Mesenchymal stem cell (in vitro differentiated cells and primary cell): Measurements from ENCODE around the gene LUZP2.

ENCODE experiments used
- DNase-seq: peaks from one replicate; pipeline ENCODE4 v3.0.0-alpha.2; 2013
- H2AFZ ChIP-seq: one replicate; pipeline ENCODE4 v1.6.1; 2013; ENCODE audit warnings: low read depth, mild to moderate bottlenecking, control low read depth, inconsistent platforms, low read length, moderate library complexity
- H2AK5ac ChIP-seq: 2 replicates; pipeline ENCODE4 v1.6.1; 2013; ENCODE audit warnings: low read length, moderate library complexity, mild to moderate bottlenecking, inconsistent platforms; ENCODE audit not compliant: severe bottlenecking
- H2BK120ac ChIP-seq: one replicate; pipeline ENCODE4 v1.6.1; 2013; ENCODE audit warnings: low read depth, mild to moderate bottlenecking, inconsistent platforms, low read length, moderate library complexity
- H2BK12ac ChIP-seq, 2 experiments: one replicate each; pipeline ENCODE4 v1.6.1; 2013; ENCODE audit warnings: inconsistent platforms in 2 of 2, low read length in 2 of 2, mild to moderate bottlenecking in 2 of 2, moderate library complexity in 2 of 2, control low read depth in 1 of 2
- H2BK15ac ChIP-seq: one replicate; pipeline ENCODE4 v1.6.1; 2013; ENCODE audit warnings: mild to moderate bottlenecking, low read depth, inconsistent platforms; ENCODE audit not compliant: poor library complexity, severe bottlenecking
- H2BK5ac ChIP-seq: 2 replicates; pipeline ENCODE4 v1.6.1; 2013; ENCODE audit warnings: low read depth, mild to moderate bottlenecking, low read length, control low read depth, inconsistent platforms; ENCODE audit not compliant: poor library complexity, severe bottlenecking
- H3K14ac ChIP-seq, 2 experiments: one replicate each; pipeline ENCODE4 v1.6.1; 2013; ENCODE audit warnings: inconsistent platforms in 2 of 2, low read length in 2 of 2, control low read depth in 1 of 2, mild to moderate bottlenecking in 1 of 2, moderate library complexity in 1 of 2
- H3K18ac ChIP-seq, 2 experiments: one replicate each; pipeline ENCODE4 v1.6.1; 2013; ENCODE audit warnings: inconsistent platforms in 2 of 2, low read length in 2 of 2, control low read depth in 1 of 2, low read depth in 1 of 2, mild to moderate bottlenecking in 1 of 2
- H3K23ac ChIP-seq, 2 experiments: one replicate each; pipeline ENCODE4 v1.6.1; 2013; ENCODE audit warnings: inconsistent platforms in 2 of 2, low read length in 2 of 2, mild to moderate bottlenecking in 2 of 2, moderate library complexity in 2 of 2, control low read depth in 1 of 2
- H3K27ac ChIP-seq: 2 replicates; pipeline ENCODE4 v1.5.1; 2013; ENCODE audit warnings: mild to moderate bottlenecking, moderate library complexity, low read length, control low read depth, inconsistent platforms; ENCODE audit not compliant: poor library complexity, severe bottlenecking
- H3K27me3 ChIP-seq, 2 experiments: 2 replicates each; pipeline versions ENCODE4 v1.6.1 to v1.7.0; 2013; ENCODE audit warnings: low read length in 2 of 2, mild to moderate bottlenecking in 2 of 2, moderate library complexity in 2 of 2, control low read depth in 1 of 2, inconsistent platforms in 1 of 2; ENCODE audit not compliant: control insufficient read depth in 1 of 2, insufficient read depth in 1 of 2
- H3K36me3 ChIP-seq, 2 experiments: 2 replicates each; pipeline versions ENCODE4 v1.6.1 to v1.7.0; 2013; ENCODE audit warnings: low read length in 2 of 2, control low read depth in 1 of 2, inconsistent platforms in 1 of 2, low read depth in 1 of 2, mild to moderate bottlenecking in 1 of 2; ENCODE audit not compliant: insufficient read depth in 2 of 2, control insufficient read depth in 1 of 2
- H3K4ac ChIP-seq, 2 experiments: one replicate each; pipeline ENCODE4 v1.6.1; 2013; ENCODE audit warnings: inconsistent platforms in 2 of 2, low read length in 2 of 2, mild to moderate bottlenecking in 2 of 2, moderate library complexity in 2 of 2, control low read depth in 1 of 2, low read depth in 1 of 2
- H3K4me1 ChIP-seq: 2 replicates; pipeline ENCODE4 v1.6.1; 2013; ENCODE audit warnings: low read depth, low read length, control low read depth; ENCODE audit not compliant: control insufficient read depth, insufficient read depth
- H3K4me2 ChIP-seq: 2 replicates; pipeline ENCODE4 v1.6.1; 2013; ENCODE audit warnings: low read length, mild to moderate bottlenecking, inconsistent platforms; ENCODE audit not compliant: poor library complexity, severe bottlenecking
- H3K4me3 ChIP-seq, 2 experiments: 2 replicates each; pipeline versions ENCODE4 v1.5.1 to v1.7.0; 2013; ENCODE audit warnings: low read length in 2 of 2, mild to moderate bottlenecking in 2 of 2, control low read depth in 1 of 2, low read depth in 1 of 2; ENCODE audit not compliant: insufficient read depth in 1 of 2
- H3K79me1 ChIP-seq: replicated peaks from 2 replicates; pipeline ENCODE4 v1.6.1; 2013; ENCODE audit warnings: mild to moderate bottlenecking, control low read depth, low read length, inconsistent platforms; ENCODE audit not compliant: poor library complexity, severe bottlenecking
- H3K9ac ChIP-seq: 2 replicates; pipeline ENCODE4 v1.7.0; 2013; ENCODE audit warnings: mild to moderate bottlenecking, low read length, moderate library complexity
- H3K9me3 ChIP-seq: 2 replicates; pipeline ENCODE4 v1.7.0; 2013; ENCODE audit warnings: mild to moderate bottlenecking, low read length; ENCODE audit not compliant: control insufficient read depth
- H4K8ac ChIP-seq: one replicate; pipeline ENCODE4 v1.6.1; 2013; ENCODE audit warnings: inconsistent platforms, mild to moderate bottlenecking, low read length, moderate library complexity
- H4K91ac ChIP-seq: one replicate; pipeline ENCODE4 v1.6.1; 2013; ENCODE audit warnings: mild to moderate bottlenecking, low read length, inconsistent platforms
- WGBS: methylation state at CpG from one replicate; pipeline ENCODE4 v1.1.7; 2013; ENCODE audit warnings: mixed read lengths; 5-methylcytosine and 5-hydroxymethylcytosine counted together

The LUZP2 gene

DNA sequence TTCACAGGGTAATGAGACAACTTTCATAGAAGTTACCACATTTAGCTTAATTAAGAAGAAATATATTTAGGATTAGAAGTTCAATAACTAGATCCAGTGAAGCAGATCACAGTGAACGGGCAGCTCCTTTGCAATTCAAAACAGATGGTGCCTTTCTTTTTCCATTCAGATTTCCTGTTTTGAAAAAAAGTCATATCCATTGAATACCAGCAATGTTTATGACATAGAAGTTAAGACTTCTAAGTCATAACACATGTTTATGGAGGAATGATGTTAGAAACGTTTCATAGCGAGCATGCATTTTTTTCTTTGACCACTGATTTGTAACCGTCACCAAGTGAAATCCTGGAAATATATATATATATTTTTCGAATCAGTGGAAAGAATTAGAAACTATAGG is 24.7 kb downstream of the LUZP2 start:
- Histone ChIP-seq H3K23ac (no peak overlapping the region), H4K8ac (no peak overlapping the region), H3K4me2 (no peak overlapping the region), H3K9me3 (no peaks in the 10 kb centered on the region), H4K91ac (no peak overlapping the region), H2BK12ac (no peak overlapping the region), H3K18ac (no peak overlapping the region), H3K9ac (no peak overlapping the region), H2BK15ac (no peak overlapping the region), H2AK5ac (no peak overlapping the region), H2AFZ (no peak overlapping the region), H3K27me3 (no peaks in the 10 kb centered on the region), H3K36me3 (no peaks in the 10 kb centered on the region), H2BK5ac (no peak overlapping the region), H3K14ac (no peak overlapping the region), H3K4me3 (no peak overlapping the region), H3K79me1 (no peaks in the 10 kb centered on the region), H3K27ac (no peak overlapping the region), H3K4me1 (no peaks in the 10 kb centered on the region), H2BK120ac (no peak overlapping the region), H3K4ac (no peak overlapping the region)
- 80% methylated on average over 1 of the region's 5 CpGs for WGBS
- no peak for DNase-seq

DNA sequence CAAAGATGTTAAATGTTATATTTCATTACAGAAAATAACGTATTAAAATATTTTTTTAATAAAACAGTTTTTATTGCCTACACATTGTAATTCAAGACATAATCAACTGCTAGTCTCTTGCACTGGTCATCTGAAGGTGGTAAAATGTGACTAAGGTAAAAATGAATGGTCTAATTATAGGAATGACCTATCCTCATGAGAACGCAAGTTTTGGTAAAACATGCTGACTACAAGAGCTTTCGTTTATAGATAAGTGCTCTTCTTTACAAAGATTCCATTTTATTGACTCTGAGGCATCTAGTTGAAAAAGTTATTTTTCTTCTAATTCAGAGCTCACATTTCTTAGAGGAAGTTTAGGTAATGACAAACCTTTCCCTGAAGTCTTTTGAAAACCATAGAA is 27.3 kb downstream of the LUZP2 start:
- no peaks in the 10 kb centered on the region for H3K79me1 ChIP-seq
- no peak overlapping the region for H2AK5ac ChIP-seq
- DNase-seq = no peak
- no peaks in the 10 kb centered on the region for H3K27me3 ChIP-seq
- H4K91ac ChIP-seq = no peak overlapping the region
- H3K18ac ChIP-seq = no peak overlapping the region
- H3K4me2 ChIP-seq = no peak overlapping the region
- no peak overlapping the region for H3K4me3 ChIP-seq
- no peak overlapping the region for H3K14ac ChIP-seq
- no peaks in the 10 kb centered on the region for H3K9me3 ChIP-seq
- no peak overlapping the region for H2BK120ac ChIP-seq
- H2AFZ ChIP-seq = no peak overlapping the region
- H3K9ac ChIP-seq = no peak overlapping the region
- no peak overlapping the region for H2BK15ac ChIP-seq
- no peaks in the 10 kb centered on the region for H3K4me1 ChIP-seq
- no peak overlapping the region for H2BK12ac ChIP-seq
- WGBS = no CpG with 5 or more reads among the region's 3 CpGs
- no peaks in the 10 kb centered on the region for H3K36me3 ChIP-seq
- H4K8ac ChIP-seq = no peak overlapping the region
- H2BK5ac ChIP-seq = no peak overlapping the region
- no peak overlapping the region for H3K4ac ChIP-seq
- H3K27ac ChIP-seq = no peak overlapping the region
- H3K23ac ChIP-seq = no peak overlapping the region

DNA sequence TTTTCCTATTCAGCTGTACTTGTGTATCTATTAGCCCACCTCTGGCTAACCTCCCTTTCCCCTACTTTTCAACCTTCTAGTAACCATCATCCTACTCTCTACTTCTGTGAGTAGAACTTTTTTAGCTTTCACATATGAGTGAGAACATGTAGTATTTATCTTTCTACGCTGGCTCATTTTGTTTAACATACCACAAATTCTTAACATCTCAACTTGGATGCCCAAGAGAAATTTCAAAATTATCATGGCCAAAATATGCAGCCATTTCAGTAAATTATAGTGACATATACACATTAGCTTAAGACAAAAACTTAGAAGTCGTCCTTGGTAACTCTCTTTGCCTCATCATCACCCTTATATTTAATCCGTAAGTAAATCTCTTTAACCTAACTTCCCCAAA is 34.7 kb downstream of the LUZP2 start:
- Histone ChIP-seq H3K4me1 (no peaks in the 10 kb centered on the region), H3K27me3 (no peaks in the 10 kb centered on the region), H3K14ac (no peak overlapping the region), H4K91ac (no peak overlapping the region), H2BK15ac (no peak overlapping the region), H3K4me3 (no peak overlapping the region), H3K9me3 (no peaks in the 10 kb centered on the region), H3K4ac (no peak overlapping the region), H3K23ac (no peak overlapping the region), H3K27ac (no peak overlapping the region), H2AK5ac (no peak overlapping the region), H3K9ac (no peak overlapping the region), H4K8ac (no peak overlapping the region), H3K79me1 (no peaks in the 10 kb centered on the region), H2BK120ac (no peak overlapping the region), H2BK12ac (no peak overlapping the region), H2AFZ (no peak overlapping the region), H3K18ac (no peak overlapping the region), H3K36me3 (no peaks in the 10 kb centered on the region), H2BK5ac (no peak overlapping the region), H3K4me2 (no peak overlapping the region)
- no peak for DNase-seq
- 35% methylated on average over 3 of the region's 3 CpGs for whole genome bisulfite sequencing

DNA sequence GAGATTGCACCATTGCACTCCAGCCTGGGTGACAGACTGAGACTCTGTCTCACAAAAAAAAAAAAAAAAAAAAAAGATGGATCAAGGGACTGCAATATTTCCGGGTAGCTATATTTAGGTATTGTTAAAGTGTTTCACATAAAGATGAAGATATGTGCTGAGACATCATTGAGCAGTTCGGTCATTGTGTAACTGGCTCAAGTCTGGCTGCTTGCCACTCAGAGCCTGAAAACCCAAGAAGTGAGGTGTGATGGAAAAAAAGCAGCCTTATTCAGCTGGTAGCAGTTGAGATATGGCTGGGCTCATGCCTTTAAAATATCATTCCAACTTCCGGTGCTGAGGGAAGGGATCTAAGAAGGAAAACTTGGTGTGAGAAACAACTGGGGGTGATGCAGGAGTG is 46.9 kb downstream of the LUZP2 start:
- Histone ChIP-seq H2AK5ac (no peak overlapping the region), H3K9me3 (no peaks in the 10 kb centered on the region), H3K14ac (no peak overlapping the region), H2BK5ac (no peak overlapping the region), H3K27me3 (no peaks in the 10 kb centered on the region), H2BK15ac (no peak overlapping the region), H2AFZ (no peak overlapping the region), H3K9ac (no peak overlapping the region), H4K91ac (no peak overlapping the region), H3K4ac (no peak overlapping the region), H3K4me2 (no peak overlapping the region), H2BK12ac (no peak overlapping the region), H3K4me3 (no peak overlapping the region), H3K23ac (no peak overlapping the region), H3K4me1 (no peaks in the 10 kb centered on the region), H3K79me1 (no peaks in the 10 kb centered on the region), H4K8ac (no peak overlapping the region), H3K27ac (no peak overlapping the region), H3K18ac (no peak overlapping the region), H3K36me3 (no peaks in the 10 kb centered on the region), H2BK120ac (no peak overlapping the region)
- WGBS = 95% methylated on average over 3 of the region's 3 CpGs
- no peak for DNase-seq
